Mesenchymal stem cell (in vitro differentiated cells and primary cell): ENCODE measurements around the gene DNAJA4.
A peak's percentile ranks its signal among the peaks of the same experiment; 100 is the strongest.

ENCODE experiments used
- DNase-seq: peaks from one replicate; pipeline ENCODE4 v3.0.0-alpha.2; 2013
- H2AFZ ChIP-seq: one replicate; pipeline ENCODE4 v1.6.1; 2013; ENCODE audit warnings: low read depth, mild to moderate bottlenecking, control low read depth, inconsistent platforms, low read length, moderate library complexity
- H2AK5ac ChIP-seq: 2 replicates; pipeline ENCODE4 v1.6.1; 2013; ENCODE audit warnings: low read length, moderate library complexity, mild to moderate bottlenecking, inconsistent platforms; ENCODE audit not compliant: severe bottlenecking
- H2BK120ac ChIP-seq: one replicate; pipeline ENCODE4 v1.6.1; 2013; ENCODE audit warnings: low read depth, mild to moderate bottlenecking, inconsistent platforms, low read length, moderate library complexity
- H2BK12ac ChIP-seq, 2 experiments: one replicate each; pipeline ENCODE4 v1.6.1; 2013; ENCODE audit warnings: inconsistent platforms in 2 of 2, low read length in 2 of 2, mild to moderate bottlenecking in 2 of 2, moderate library complexity in 2 of 2, control low read depth in 1 of 2
- H2BK15ac ChIP-seq: one replicate; pipeline ENCODE4 v1.6.1; 2013; ENCODE audit warnings: mild to moderate bottlenecking, low read depth, inconsistent platforms; ENCODE audit not compliant: poor library complexity, severe bottlenecking
- H2BK5ac ChIP-seq: 2 replicates; pipeline ENCODE4 v1.6.1; 2013; ENCODE audit warnings: low read depth, mild to moderate bottlenecking, low read length, control low read depth, inconsistent platforms; ENCODE audit not compliant: poor library complexity, severe bottlenecking
- H3K14ac ChIP-seq, 2 experiments: one replicate each; pipeline ENCODE4 v1.6.1; 2013; ENCODE audit warnings: inconsistent platforms in 2 of 2, low read length in 2 of 2, control low read depth in 1 of 2, mild to moderate bottlenecking in 1 of 2, moderate library complexity in 1 of 2
- H3K18ac ChIP-seq, 2 experiments: one replicate each; pipeline ENCODE4 v1.6.1; 2013; ENCODE audit warnings: inconsistent platforms in 2 of 2, low read length in 2 of 2, control low read depth in 1 of 2, low read depth in 1 of 2, mild to moderate bottlenecking in 1 of 2
- H3K23ac ChIP-seq, 2 experiments: one replicate each; pipeline ENCODE4 v1.6.1; 2013; ENCODE audit warnings: inconsistent platforms in 2 of 2, low read length in 2 of 2, mild to moderate bottlenecking in 2 of 2, moderate library complexity in 2 of 2, control low read depth in 1 of 2
- H3K27ac ChIP-seq: 2 replicates; pipeline ENCODE4 v1.5.1; 2013; ENCODE audit warnings: mild to moderate bottlenecking, moderate library complexity, low read length, control low read depth, inconsistent platforms; ENCODE audit not compliant: poor library complexity, severe bottlenecking
- H3K27me3 ChIP-seq, 2 experiments: 2 replicates each; pipeline versions ENCODE4 v1.6.1 to v1.7.0; 2013; ENCODE audit warnings: low read length in 2 of 2, mild to moderate bottlenecking in 2 of 2, moderate library complexity in 2 of 2, control low read depth in 1 of 2, inconsistent platforms in 1 of 2; ENCODE audit not compliant: control insufficient read depth in 1 of 2, insufficient read depth in 1 of 2
- H3K36me3 ChIP-seq, 2 experiments: 2 replicates each; pipeline versions ENCODE4 v1.6.1 to v1.7.0; 2013; ENCODE audit warnings: low read length in 2 of 2, control low read depth in 1 of 2, inconsistent platforms in 1 of 2, low read depth in 1 of 2, mild to moderate bottlenecking in 1 of 2; ENCODE audit not compliant: insufficient read depth in 2 of 2, control insufficient read depth in 1 of 2
- H3K4ac ChIP-seq, 2 experiments: one replicate each; pipeline ENCODE4 v1.6.1; 2013; ENCODE audit warnings: inconsistent platforms in 2 of 2, low read length in 2 of 2, mild to moderate bottlenecking in 2 of 2, moderate library complexity in 2 of 2, control low read depth in 1 of 2, low read depth in 1 of 2
- H3K4me1 ChIP-seq: 2 replicates; pipeline ENCODE4 v1.6.1; 2013; ENCODE audit warnings: low read depth, low read length, control low read depth; ENCODE audit not compliant: control insufficient read depth, insufficient read depth
- H3K4me2 ChIP-seq: 2 replicates; pipeline ENCODE4 v1.6.1; 2013; ENCODE audit warnings: low read length, mild to moderate bottlenecking, inconsistent platforms; ENCODE audit not compliant: poor library complexity, severe bottlenecking
- H3K4me3 ChIP-seq, 2 experiments: 2 replicates each; pipeline versions ENCODE4 v1.5.1 to v1.7.0; 2013; ENCODE audit warnings: low read length in 2 of 2, mild to moderate bottlenecking in 2 of 2, control low read depth in 1 of 2, low read depth in 1 of 2; ENCODE audit not compliant: insufficient read depth in 1 of 2
- H3K79me1 ChIP-seq: replicated peaks from 2 replicates; pipeline ENCODE4 v1.6.1; 2013; ENCODE audit warnings: mild to moderate bottlenecking, control low read depth, low read length, inconsistent platforms; ENCODE audit not compliant: poor library complexity, severe bottlenecking
- H3K9ac ChIP-seq: 2 replicates; pipeline ENCODE4 v1.7.0; 2013; ENCODE audit warnings: mild to moderate bottlenecking, low read length, moderate library complexity
- H3K9me3 ChIP-seq: 2 replicates; pipeline ENCODE4 v1.7.0; 2013; ENCODE audit warnings: mild to moderate bottlenecking, low read length; ENCODE audit not compliant: control insufficient read depth
- H4K8ac ChIP-seq: one replicate; pipeline ENCODE4 v1.6.1; 2013; ENCODE audit warnings: inconsistent platforms, mild to moderate bottlenecking, low read length, moderate library complexity
- H4K91ac ChIP-seq: one replicate; pipeline ENCODE4 v1.6.1; 2013; ENCODE audit warnings: mild to moderate bottlenecking, low read length, inconsistent platforms
- WGBS: methylation state at CpG from one replicate; pipeline ENCODE4 v1.1.7; 2013; ENCODE audit warnings: mixed read lengths; 5-methylcytosine and 5-hydroxymethylcytosine counted together

The DNAJA4 gene

DNA sequence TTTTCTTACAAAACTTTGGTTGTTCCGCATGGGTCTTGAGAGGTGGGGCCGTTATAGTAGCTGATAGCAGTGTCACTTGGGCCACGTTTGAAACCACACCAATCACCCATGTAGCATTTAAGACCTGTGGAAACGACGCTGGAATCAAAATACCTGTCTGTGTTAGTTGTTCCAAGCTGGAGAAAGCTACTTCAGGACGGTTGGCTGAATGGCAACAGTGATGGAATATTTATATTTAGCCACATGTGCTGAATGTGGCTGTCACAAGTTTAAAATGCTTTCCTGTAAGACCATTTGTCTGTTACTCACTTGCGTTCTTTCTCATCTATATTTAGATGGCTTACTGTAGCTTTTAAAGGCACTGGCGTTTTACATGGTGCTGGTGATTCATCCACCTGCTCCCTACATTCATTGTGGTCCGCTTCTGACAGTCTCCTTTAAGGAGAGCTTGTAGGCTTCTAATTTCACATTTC lies 1.4 kb downstream of the DNAJA4 start:
- Histone ChIP-seq H3K36me3 (no peaks in the 10 kb centered on the region), H3K4me2 (no peak overlapping the region), H2BK5ac (no peak overlapping the region), H3K23ac (no peak overlapping the region), H2BK12ac (no peak overlapping the region), H3K27ac (no peak overlapping the region), H3K18ac (no peak overlapping the region), H3K4me3 (no peak overlapping the region), H3K14ac (no peak overlapping the region), H3K4me1 (no peaks in the 10 kb centered on the region), H3K79me1 (no peaks in the 10 kb centered on the region), H4K8ac (no peak overlapping the region), H2BK15ac (no peak overlapping the region), H3K4ac (no peak overlapping the region), H2BK120ac (no peak overlapping the region), H3K9ac (no peak overlapping the region), H4K91ac (no peak overlapping the region), H2AFZ (no peak overlapping the region), H2AK5ac (no peak overlapping the region), H3K9me3 (no peaks in the 10 kb centered on the region), H3K27me3 (peaks cover 4 to 5% of the 10 kb centered on the region in 2 experiments)
- 73% methylated on average over 6 of the region's 9 CpGs for WGBS
- DNase-seq, result peak; percentile 56

GRCh38 chr15:78266229-78266628 lies 1.9 kb downstream of the DNAJA4 start:
- Histone ChIP-seq H3K4me2 (no peak overlapping the region), H2AK5ac (no peak overlapping the region), H2BK15ac (no peak overlapping the region), H3K9ac (no peak overlapping the region), H3K4me1 (peaks cover 1% of the 10 kb centered on the region), H2AFZ (no peak overlapping the region), H3K9me3 (no peaks in the 10 kb centered on the region), H3K36me3 (no peaks in the 10 kb centered on the region), H3K23ac (no peak overlapping the region), H4K8ac (no peak overlapping the region), H3K4me3 (no peak overlapping the region), H3K4ac (no peak overlapping the region), H3K79me1 (no peaks in the 10 kb centered on the region), H2BK12ac (no peak overlapping the region), H2BK120ac (no peak overlapping the region), H4K91ac (no peak overlapping the region), H2BK5ac (no peak overlapping the region), H3K27me3 (peaks cover 4 to 5% of the 10 kb centered on the region in 2 experiments), H3K14ac (no peak overlapping the region), H3K27ac (no peak overlapping the region), H3K18ac (no peak overlapping the region)
- no peak for DNase-seq

DNA sequence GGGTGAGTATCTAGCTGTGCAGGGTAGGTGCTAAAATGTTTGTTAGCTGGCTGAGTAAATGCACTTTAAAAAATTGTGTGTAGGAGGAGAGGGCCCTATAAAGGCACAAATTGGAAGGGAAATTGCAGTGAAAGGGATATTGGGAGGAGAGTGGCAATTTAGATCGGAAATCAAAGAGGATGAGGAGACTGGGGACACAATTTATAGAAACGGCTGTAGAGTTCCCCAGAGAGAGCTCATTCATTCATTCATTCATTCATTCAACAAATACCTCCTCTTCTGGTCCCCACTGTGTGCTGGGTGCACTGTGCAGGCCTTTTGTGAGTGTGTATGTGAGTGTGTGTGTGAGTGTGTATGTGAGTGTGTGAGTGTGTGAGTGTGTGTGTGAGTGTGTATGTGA lies 2.4 kb downstream of the DNAJA4 start:
- no peak overlapping the region for H3K18ac ChIP-seq
- H3K4me3 ChIP-seq, result no peak overlapping the region
- no peak for DNase-seq
- no peak overlapping the region for H2BK12ac ChIP-seq
- H3K23ac ChIP-seq, result no peak overlapping the region
- H3K4me2 ChIP-seq, result no peak overlapping the region
- no CpG with 5 or more reads among the region's 2 CpGs for WGBS
- H3K36me3 ChIP-seq, result no peaks in the 10 kb centered on the region
- H3K79me1 ChIP-seq, result no peaks in the 10 kb centered on the region
- no peak overlapping the region for H4K8ac ChIP-seq
- H3K4me1 ChIP-seq, result peaks cover 1% of the 10 kb centered on the region
- no peak overlapping the region for H3K14ac ChIP-seq
- no peak overlapping the region for H4K91ac ChIP-seq
- H2AK5ac ChIP-seq, result no peak overlapping the region
- H3K4ac ChIP-seq, result no peak overlapping the region
- H3K9me3 ChIP-seq, result no peaks in the 10 kb centered on the region
- no peak overlapping the region for H2BK15ac ChIP-seq
- H3K27me3 ChIP-seq, result peaks cover 4 to 8% of the 10 kb centered on the region in 2 experiments
- no peak overlapping the region for H2AFZ ChIP-seq
- no peak overlapping the region for H3K27ac ChIP-seq
- no peak overlapping the region for H3K9ac ChIP-seq
- no peak overlapping the region for H2BK5ac ChIP-seq
- H2BK120ac ChIP-seq, result no peak overlapping the region

DNA sequence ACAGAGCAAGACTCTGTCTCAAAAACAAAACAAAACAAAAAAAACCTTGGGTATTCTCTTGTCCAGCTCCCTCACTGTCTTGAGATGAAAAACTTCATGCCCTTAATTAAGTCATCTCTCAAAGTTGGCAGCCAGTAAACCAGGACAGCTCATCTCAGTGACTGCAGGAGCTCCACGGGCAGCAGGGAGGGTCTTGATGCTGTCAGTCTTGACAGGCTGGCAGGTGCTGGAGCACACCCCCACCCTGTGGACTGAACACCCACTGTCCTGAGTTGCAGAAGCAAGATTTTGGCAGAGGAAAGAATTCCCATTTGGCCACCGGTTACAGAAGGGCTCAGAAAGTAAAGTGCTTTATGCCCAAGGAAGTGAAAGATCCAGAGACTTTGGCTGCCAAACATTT lies 8.0 kb downstream of the DNAJA4 start:
- H3K36me3 ChIP-seq, result peaks cover 0 to 5% of the 10 kb centered on the region in 2 experiments
- no peak overlapping the region for H2BK15ac ChIP-seq
- no peak overlapping the region for H2BK120ac ChIP-seq
- H2AK5ac ChIP-seq, result no peak overlapping the region
- H3K9me3 ChIP-seq, result no peaks in the 10 kb centered on the region
- H3K14ac ChIP-seq, result no peak overlapping the region
- no peak overlapping the region for H3K4ac ChIP-seq
- H3K79me1 ChIP-seq, result no peaks in the 10 kb centered on the region
- no peak overlapping the region for H2AFZ ChIP-seq
- no peak overlapping the region for H4K91ac ChIP-seq
- no peak overlapping the region for H2BK5ac ChIP-seq
- H3K4me1 ChIP-seq, result peaks cover 9% of the 10 kb centered on the region
- no peak for DNase-seq
- no peak overlapping the region for H3K18ac ChIP-seq
- H3K4me2 ChIP-seq, result no peak overlapping the region
- peak overlapping the region; percentile 11 for H3K27ac ChIP-seq
- no peak overlapping the region for H2BK12ac ChIP-seq
- no peak overlapping the region for H3K9ac ChIP-seq
- no peak overlapping the region for H3K23ac ChIP-seq
- H3K27me3 ChIP-seq, result peaks cover 0 to 8% of the 10 kb centered on the region in 2 experiments
- H3K4me3 ChIP-seq, result no peak overlapping the region
- WGBS, result 80% methylated on average over 2 of the region's 2 CpGs
- H4K8ac ChIP-seq, result no peak overlapping the region
